GM12878 (cell line): Measurements from ENCODE around the gene DCLRE1C. TPM values are rescaled to one million over a fixed set of nuclear protein-coding genes. Genes with fewer than 3 reads are reported as not detected.

Experiments
- ATF7 ChIP-seq: fragments of 450-650 bp; IDR thresholded peaks from 2 replicates; pipeline ENCODE4 v1.6.1; 2016; ENCODE audit warnings: low read depth, mild to moderate bottlenecking
- BCL3 ChIP-seq: IDR thresholded peaks from 2 replicates; pipeline ENCODE4 v1.6.1; 2011; ENCODE audit warnings: borderline replicate concordance, low read depth, mild to moderate bottlenecking, moderate library complexity, low read length; ENCODE audit not compliant: insufficient read depth, poor library complexity, severe bottlenecking
- CBX5 ChIP-seq: sonication (generic); IDR thresholded peaks from 2 replicates; pipeline ENCODE4 v1.6.1; 2016; ENCODE audit warnings: low read depth, moderate library complexity, mild to moderate bottlenecking, inconsistent platforms
- DPF2 ChIP-seq: fragments of 450-650 bp; IDR thresholded peaks from 2 replicates; pipeline ENCODE4 v1.6.1; 2017; ENCODE audit warnings: mild to moderate bottlenecking
- GABPA ChIP-seq: IDR thresholded peaks from 2 replicates; pipeline ENCODE4 v1.6.1; 2014; ENCODE audit warnings: antibody characterized with exemption, low read depth, mild to moderate bottlenecking, inconsistent platforms
- IRF5 ChIP-seq: fragments of 450-650 bp; IDR thresholded peaks from 2 replicates; pipeline ENCODE4 v1.6.1; 2017; ENCODE audit warnings: borderline replicate concordance
- JUND ChIP-seq: IDR thresholded peaks from 2 replicates; pipeline ENCODE4 v1.6.1; 2012; ENCODE audit warnings: low read depth, mild to moderate bottlenecking, low read length, improper control_type of control experiment, moderate library complexity
- NFIC ChIP-seq: IDR thresholded peaks from 2 replicates; pipeline ENCODE4 v1.6.1; 2012; ENCODE audit warnings: low read depth, mild to moderate bottlenecking, inconsistent platforms, low read length, moderate library complexity
- SIN3A ChIP-seq: IDR thresholded peaks from 2 replicates; pipeline ENCODE4 v1.6.1; 2012; ENCODE audit warnings: low read depth, low read length, improper control_type of control experiment
- SREBF2 ChIP-seq: IDR thresholded peaks from 2 replicates; pipeline ENCODE4 v1.6.1; 2012; ENCODE audit warnings: mild to moderate bottlenecking, low read length
- SRF ChIP-seq, 2 experiments: IDR thresholded peaks; 2 replicates each; pipeline ENCODE4 v1.6.1; 2011; ENCODE audit warnings: low read depth in 2 of 2, low read length in 2 of 2, mild to moderate bottlenecking in 1 of 2, moderate library complexity in 1 of 2
- STAT3 ChIP-seq: IDR thresholded peaks from 2 replicates; pipeline ENCODE4 v1.6.1; 2011; ENCODE audit warnings: low read depth, low read length, improper control_type of control experiment
- TCF3 ChIP-seq: IDR thresholded peaks from 2 replicates; pipeline ENCODE4 v1.6.1; 2012; ENCODE audit warnings: low read depth, mild to moderate bottlenecking, low read length, borderline replicate concordance; ENCODE audit not compliant: insufficient read depth
- USF1 ChIP-seq: IDR thresholded peaks from 2 replicates; pipeline ENCODE4 v1.6.1; 2011; ENCODE audit warnings: borderline replicate concordance, low read depth, mild to moderate bottlenecking, moderate library complexity, mixed read lengths, low read length; ENCODE audit not compliant: insufficient read depth; ENCODE audit errors: extremely low read length
- ZBTB11 ChIP-seq: fragments of 450-650 bp; formaldehyde crosslinking; IDR thresholded peaks from 2 replicates; pipeline ENCODE4 v1.5.0; 2022; ENCODE audit warnings: mild to moderate bottlenecking, missing genetic modification characterization
- ZNF687 ChIP-seq: fragments of 450-650 bp; IDR thresholded peaks from 2 replicates; pipeline ENCODE4 v1.6.1; 2017; ENCODE audit warnings: mild to moderate bottlenecking, moderate library complexity
- ZSCAN29 ChIP-seq: fragments of 450-650 bp; IDR thresholded peaks from 2 replicates; pipeline ENCODE4 v1.6.1; 2017; ENCODE audit warnings: mild to moderate bottlenecking, moderate library complexity
- polyA plus RNA-seq, 11 experiments: library from polyadenylated mRNA; depleted of rRNA in 4 of 11; unstranded in 6 of 11; stranded (reverse) in 5 of 11; fragments of >200 nt; fragmentation: Nextera tagmentation in 4 of 11; fragmentation: Illumina TruSeq in 1 of 11; extraction: Ambion mirVana in 4 of 11; extraction: Trizol in 1 of 11; gene quantifications; 1 replicate in 1 of 11; 2 replicates in 10 of 11; pipeline versions ENCODE4 v1.2.1 to v1.2.3, GENCODE V29; 2011 to 2016; ENCODE audit warnings: inconsistent platforms in 2 of 11, missing spikeins in 2 of 11, low read depth in 1 of 11
- total RNA-seq, 4 experiments: library from RNA; depleted of rRNA in 3 of 4; stranded (reverse); fragments of >200 nt in 3 of 4; fragmentation: Illumina TruSeq in 1 of 4; extraction: Trizol in 1 of 4; gene quantifications; 2 replicates each; pipeline versions ENCODE4 v1.2.1 to v1.2.3, GENCODE V29; 2013 to 2021

The DCLRE1C gene
- total and polyA plus RNA-seq, 10 of the 15 experiments (the other 5 are each of a cell fraction or from before 2014, with no cell fraction given), result 15.7 to 43.4 (median 26.0) TPM

- TF ChIP-seq ZNF687, result peak; percentile 58; the same call in 1 of the 2 replicates
- no peak for TF ChIP-seq SREBF2
- no peak for TF ChIP-seq JUND
- TF ChIP-seq GABPA, result no peak
- peak; percentile 50; the same call in 1 of the 2 replicates for TF ChIP-seq TCF3
- TF ChIP-seq STAT3, result no peak
- TF ChIP-seq IRF5, result no peak
- TF ChIP-seq SRF (IDR thresholded peaks at IDR 0.05; ENCODE audit: low read depth in 2 of 2, low read length in 2 of 2), result 0 out of 4 replicates have a peak, but pooled peaks of 1 of the 2 experiments have one; percentile 7
- peak; percentile 93 for TF ChIP-seq SIN3A
- peak; percentile 33 for TF ChIP-seq USF1
- no peak for TF ChIP-seq CBX5
- no peak for TF ChIP-seq ZSCAN29
- no peak for TF ChIP-seq ATF7
- TF ChIP-seq ZBTB11, result peak; percentile 46; the same call in 1 of the 2 replicates
- TF ChIP-seq BCL3, result no peak
- 0 out of 2 replicates have a peak, but pooled peaks have one; percentile 72 for TF ChIP-seq DPF2
- no peak for TF ChIP-seq NFIC
Measured at GRCh38 chr10:14878266-14879123, 75.4 kb downstream of the DCLRE1C start, which contains the start of gene SUV39H2 (continued).
